SJCRH30 (cell line): ENCODE results near the gene PRCD. TPM values are rescaled to one million over a fixed set of nuclear protein-coding genes. Genes with fewer than 3 reads are reported as not detected.
"Not testable (repeated sequence)": the region's sequence is repeated elsewhere in the genome, so short reads cannot be mapped to it uniquely, and the experiment has no call there.

Experiments
- DNase-seq, 2 experiments: peaks; one replicate each; pipeline ENCODE4 v3.0.0-alpha.2; 2015 to 2020
- H3K27ac ChIP-seq: fragments of 250-450 bp; sonication (Bioruptor Pico); 2 replicates; pipeline ENCODE4 v1.5.1; 2020; ENCODE audit warnings: mild to moderate bottlenecking, moderate library complexity
- H3K27me3 ChIP-seq: fragments of 250-450 bp; sonication (Bioruptor Pico); 2 replicates; pipeline ENCODE4 v1.5.1; 2020; ENCODE audit warnings: mild to moderate bottlenecking, moderate library complexity
- H3K36me3 ChIP-seq: fragments of 250-450 bp; sonication (Bioruptor Pico); 2 replicates; pipeline ENCODE4 v1.5.1; 2020; ENCODE audit warnings: mild to moderate bottlenecking, moderate library complexity
- H3K4me1 ChIP-seq: fragments of 250-450 bp; sonication (Bioruptor Pico); 2 replicates; pipeline ENCODE4 v1.5.1; 2020; ENCODE audit warnings: mild to moderate bottlenecking, moderate library complexity
- H3K4me3 ChIP-seq: fragments of 250-450 bp; sonication (Bioruptor Pico); 2 replicates; pipeline ENCODE4 v1.5.1; 2020; ENCODE audit warnings: mild to moderate bottlenecking, moderate library complexity
- H3K9me3 ChIP-seq: fragments of 250-450 bp; sonication (Bioruptor Pico); replicated peaks from 2 replicates; pipeline ENCODE4 v1.5.1; 2020; ENCODE audit warnings: mild to moderate bottlenecking, moderate library complexity
- total RNA-seq: library from RNA; depleted of rRNA; stranded (reverse); fragments of >200 nt; shearing (Covaris generic); gene quantifications from 2 replicates; pipeline ENCODE4 v1.2.3, GENCODE V29; 2014

The PRCD gene
- total RNA-seq, 1 experiment from 2014 or later: 2.1 TPM

DNA sequence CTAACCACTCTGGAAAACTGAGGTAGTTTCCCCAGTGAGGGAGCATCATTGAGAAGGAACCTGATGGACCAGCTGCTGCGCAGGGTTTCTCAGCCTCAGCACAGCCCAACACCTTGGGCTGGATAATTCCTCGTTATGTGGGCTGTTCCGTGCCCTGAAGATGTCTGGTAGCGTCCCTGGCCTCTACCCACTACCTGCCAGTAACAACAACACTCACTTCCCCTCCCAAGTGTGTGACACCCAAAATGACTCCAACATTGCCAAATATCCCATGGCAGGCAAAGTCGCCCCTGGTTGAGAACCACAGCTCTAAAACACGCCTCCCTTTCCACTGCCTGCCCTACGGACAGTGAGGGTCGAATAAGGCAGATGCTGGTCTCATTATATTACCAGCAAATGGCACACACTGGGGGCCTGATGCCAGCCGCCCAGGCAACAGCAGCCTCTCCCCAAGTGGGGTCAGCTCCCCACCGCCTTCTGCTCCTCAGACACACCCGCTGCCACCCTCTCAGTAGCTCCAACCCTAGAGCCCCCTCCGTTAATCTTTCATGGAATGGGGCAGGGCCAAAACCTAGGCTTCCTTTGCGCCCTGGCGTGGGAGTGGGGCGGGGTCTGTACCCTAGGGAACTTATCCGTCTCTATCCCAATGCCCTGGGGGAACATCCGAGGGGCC, 39.6 kb upstream of the PRCD start:
- no peak overlapping the region for H3K4me3 ChIP-seq
- H3K27me3 ChIP-seq: no peaks in the 10 kb centered on the region
- H3K4me1 ChIP-seq: peaks cover 13% of the 10 kb centered on the region
- H3K27ac ChIP-seq: no peak overlapping the region
- H3K36me3 ChIP-seq: no peaks in the 10 kb centered on the region
- no peaks in the 10 kb centered on the region for H3K9me3 ChIP-seq
- DNase-seq: no peak

DNA sequence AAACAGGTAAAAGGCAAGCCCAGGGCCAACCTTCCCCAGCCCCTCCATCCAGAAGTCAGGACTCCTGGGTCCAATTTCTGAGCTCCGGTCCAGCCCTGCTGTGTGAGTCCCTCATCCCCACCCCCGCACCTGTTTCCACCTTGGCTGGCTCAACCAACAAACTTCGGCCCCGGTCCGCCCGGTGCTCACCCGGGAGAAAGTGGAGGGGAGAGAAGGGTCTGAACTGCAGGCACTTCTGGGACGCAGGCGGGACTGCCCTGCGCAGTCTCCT, 39.2 kb upstream of the PRCD start:
- Histone ChIP-seq H3K9me3 (no peaks in the 10 kb centered on the region), H3K36me3 (no peaks in the 10 kb centered on the region), H3K27ac (no peak overlapping the region), H3K4me1 (peaks cover 13% of the 10 kb centered on the region), H3K27me3 (no peaks in the 10 kb centered on the region), H3K4me3 (no peak overlapping the region)
- no peak for DNase-seq

DNA sequence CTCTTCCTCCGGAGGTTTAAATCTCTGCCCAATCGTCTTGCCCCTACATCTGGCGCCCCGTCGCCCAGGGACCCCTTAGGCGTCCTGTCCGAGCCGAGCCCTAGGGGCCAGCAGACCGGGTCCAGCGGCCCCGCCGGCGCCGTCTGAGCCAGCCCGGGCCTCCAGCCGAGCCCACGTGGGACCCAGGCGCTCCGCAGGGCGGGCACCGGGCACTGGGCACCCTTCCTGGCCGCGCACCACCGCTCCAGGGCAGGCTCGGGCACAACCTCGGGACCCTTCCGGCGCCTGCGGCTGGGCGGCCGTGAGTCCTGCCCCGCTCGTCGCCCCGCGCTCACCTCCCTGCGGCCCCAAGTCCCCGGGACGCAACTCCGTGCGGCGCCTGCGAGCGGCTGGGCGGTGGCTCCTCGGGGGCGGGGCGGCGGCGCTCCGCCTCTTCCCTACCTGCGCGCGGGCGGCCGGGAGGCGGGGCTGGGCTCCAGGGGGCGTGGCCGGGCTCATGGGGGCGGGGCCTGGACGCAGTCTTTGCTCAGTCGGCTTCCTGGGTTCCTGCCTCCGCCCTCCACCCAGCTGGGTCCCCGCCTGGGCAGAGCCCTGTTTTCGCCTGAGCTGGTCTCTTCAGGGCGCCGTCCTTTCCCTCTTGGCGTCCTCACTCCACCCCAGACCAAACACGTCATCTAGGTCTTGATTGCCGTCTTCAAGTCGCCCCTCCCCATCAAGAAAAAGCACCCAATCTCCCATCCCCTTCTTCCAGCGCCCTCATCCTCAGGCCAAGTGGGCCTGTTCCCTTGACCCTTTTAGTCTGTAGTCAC, 38.6 kb upstream of the PRCD start, which contains the start of gene RHBDF2:
Gene RHBDF2, minus strand, starts transcription at position 406 of the 809 bp plus-strand sequence. CDS start 19,899 bp downstream, outside the sequence.
- H3K4me1 ChIP-seq: peaks cover 13% of the 10 kb centered on the region
- no peaks in the 10 kb centered on the region for H3K36me3 ChIP-seq
- no peak within 1 kb of the TSS for H3K4me3 ChIP-seq
- no peaks in the 10 kb centered on the region for H3K9me3 ChIP-seq
- DNase-seq: no peak
- no peaks in the 10 kb centered on the region for H3K27me3 ChIP-seq
- H3K27ac ChIP-seq: no peak within 1 kb of the TSS

DNA sequence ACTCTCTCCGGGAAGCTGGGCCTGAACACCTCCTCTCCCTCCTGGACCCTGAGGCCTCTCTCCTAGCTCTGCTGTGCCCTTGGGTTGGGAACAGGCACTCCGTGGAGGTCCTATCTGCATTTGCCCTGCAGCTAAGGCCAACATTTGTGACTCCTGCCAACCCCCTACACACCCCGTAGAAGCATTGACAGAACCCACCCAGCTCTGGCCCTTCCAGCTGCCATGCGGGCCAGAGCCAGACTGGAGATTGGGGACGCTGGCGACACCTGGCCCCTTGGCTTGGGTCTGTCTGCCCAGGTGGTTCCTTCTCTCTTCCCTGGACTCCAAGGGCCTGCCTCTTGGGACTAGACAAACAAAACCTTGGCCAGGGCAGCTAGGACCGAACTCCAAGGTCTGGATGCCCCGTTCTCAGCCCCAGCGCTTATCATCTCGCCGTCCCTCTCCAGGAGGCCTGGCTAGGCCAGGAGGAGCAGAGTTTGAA, 38.0 kb upstream of the PRCD start:
- Histone ChIP-seq H3K4me3 (no peak overlapping the region), H3K4me1 (peaks cover 17% of the 10 kb centered on the region), H3K9me3 (no peaks in the 10 kb centered on the region), H3K36me3 (no peaks in the 10 kb centered on the region), H3K27me3 (no peaks in the 10 kb centered on the region), H3K27ac (no peak overlapping the region)
- DNase-seq: no peak

DNA sequence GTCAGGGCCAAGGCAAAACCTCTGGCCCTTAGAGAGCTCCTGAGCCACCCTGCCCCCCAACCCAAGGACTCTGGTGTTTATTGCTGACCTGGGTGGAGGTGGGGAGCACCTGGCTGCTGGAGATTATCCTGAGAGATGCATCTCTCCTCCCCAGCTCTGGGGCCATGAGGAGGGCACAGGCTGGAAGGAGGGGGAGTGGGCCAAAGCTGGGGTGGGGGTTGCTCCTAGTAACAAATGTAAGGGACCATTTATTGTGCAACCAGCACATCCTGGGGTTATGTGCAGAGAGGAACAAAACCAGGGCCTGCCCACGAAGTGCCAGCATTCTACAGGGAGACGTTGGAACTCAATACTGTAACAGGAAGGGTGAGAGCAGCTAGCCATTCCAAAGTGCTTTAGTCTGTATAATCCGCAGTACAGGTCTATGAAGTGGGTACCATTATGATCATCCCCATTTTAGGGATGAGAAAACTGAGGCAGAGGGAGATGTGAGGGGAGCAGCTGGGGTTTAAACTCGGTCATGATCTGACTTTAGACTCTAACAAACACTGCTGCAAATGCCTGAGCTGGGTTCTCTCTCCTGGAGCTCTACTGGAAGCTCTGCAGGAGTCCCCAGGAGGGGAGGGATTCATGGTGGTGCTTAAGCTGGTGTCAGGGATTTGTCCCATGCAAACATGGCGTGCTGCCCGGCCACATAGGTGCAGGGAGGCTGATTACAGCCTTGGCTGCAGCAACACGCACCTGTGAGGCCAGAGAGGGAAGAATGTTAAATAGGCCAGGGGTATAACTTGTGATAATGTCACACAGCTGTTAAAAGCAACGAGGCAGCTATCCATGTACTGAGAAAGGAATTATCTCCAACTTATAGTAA, 37.3 kb upstream of the PRCD start:
- Histone ChIP-seq H3K4me1 (peaks cover 20% of the 10 kb centered on the region), H3K9me3 (no peaks in the 10 kb centered on the region), H3K27me3 (no peaks in the 10 kb centered on the region), H3K4me3 (no peak overlapping the region), H3K27ac (no peak overlapping the region), H3K36me3 (no peaks in the 10 kb centered on the region)
- DNase-seq: no peak

DNA sequence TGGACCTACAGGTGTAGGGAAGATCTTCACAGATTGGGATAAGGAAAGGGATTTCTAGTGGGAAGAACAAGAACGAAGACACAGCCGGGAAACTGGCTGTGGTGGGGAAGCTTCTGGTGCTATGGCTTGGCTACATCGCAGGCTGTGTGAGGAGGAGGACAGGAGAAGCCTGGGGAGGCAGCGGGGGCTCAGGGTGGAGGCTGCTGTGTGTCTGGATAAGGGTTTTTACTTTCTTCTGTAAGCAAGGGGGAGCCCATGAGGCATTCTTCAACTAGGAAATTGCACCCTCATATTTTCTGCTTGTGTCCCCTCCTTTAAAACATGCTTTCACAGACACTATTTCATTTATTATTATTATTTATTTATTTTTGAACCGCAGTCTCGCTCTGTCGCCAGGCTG, 35.7 kb upstream of the PRCD start:
- Histone ChIP-seq H3K4me3 (no peak overlapping the region), H3K27ac (no peak overlapping the region), H3K36me3 (no peaks in the 10 kb centered on the region), H3K9me3 (no peaks in the 10 kb centered on the region), H3K27me3 (no peaks in the 10 kb centered on the region), H3K4me1 (peaks cover 10% of the 10 kb centered on the region)
- peak in 1 of 2 experiments; percentile 46 for DNase-seq

DNA sequence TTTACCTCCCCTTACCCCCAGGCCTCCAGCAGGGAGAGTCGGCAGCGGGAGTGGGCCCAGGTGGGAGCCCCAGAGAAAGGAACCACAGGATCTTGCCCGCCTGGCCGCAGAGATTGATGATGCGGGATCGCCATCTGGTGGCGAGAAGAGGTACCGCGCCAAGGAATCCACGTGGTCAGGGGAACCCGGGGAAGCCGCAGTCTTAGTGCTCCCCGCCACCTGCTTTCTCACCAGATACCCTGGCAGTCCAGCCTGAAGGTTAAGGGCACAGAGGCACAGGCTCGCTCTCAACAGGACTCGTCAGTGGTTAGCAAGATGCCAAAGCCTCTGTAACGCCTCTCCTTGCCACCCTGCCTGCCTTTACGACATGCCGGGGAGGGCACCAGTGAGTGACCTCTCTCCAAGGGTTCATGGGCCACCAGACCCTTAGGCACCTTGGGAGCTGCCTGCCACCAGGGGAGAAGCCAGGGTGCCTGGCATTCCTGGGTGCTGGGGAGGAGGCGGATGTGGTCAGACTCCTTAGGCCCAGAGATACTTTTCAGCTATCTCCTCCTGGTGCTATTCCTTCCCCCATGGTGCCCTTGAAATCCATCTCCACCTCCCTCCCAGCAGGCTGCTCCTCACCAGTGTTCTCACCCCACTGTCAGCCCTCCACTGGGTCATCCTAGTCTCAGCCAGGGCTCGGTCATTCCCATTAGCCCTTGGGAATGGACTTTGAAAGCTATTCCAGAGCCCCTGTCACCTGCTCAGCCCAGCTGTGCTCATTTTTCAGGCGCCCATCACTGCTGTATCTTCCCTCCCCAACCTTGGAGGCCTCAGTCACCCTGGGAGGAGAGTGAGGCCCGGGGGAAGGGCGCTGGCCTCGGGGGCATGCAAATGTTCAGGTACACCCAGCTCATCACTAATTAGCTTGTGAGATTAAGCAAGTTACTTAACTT, 33.2 kb upstream of the PRCD start:
- Histone ChIP-seq H3K27me3 (no peaks in the 10 kb centered on the region), H3K4me3 (no peak overlapping the region), H3K27ac (no peak overlapping the region), H3K9me3 (no peaks in the 10 kb centered on the region), H3K36me3 (no peaks in the 10 kb centered on the region), H3K4me1 (peaks cover 9% of the 10 kb centered on the region)
- peak; percentile 80 to 95 for DNase-seq

DNA sequence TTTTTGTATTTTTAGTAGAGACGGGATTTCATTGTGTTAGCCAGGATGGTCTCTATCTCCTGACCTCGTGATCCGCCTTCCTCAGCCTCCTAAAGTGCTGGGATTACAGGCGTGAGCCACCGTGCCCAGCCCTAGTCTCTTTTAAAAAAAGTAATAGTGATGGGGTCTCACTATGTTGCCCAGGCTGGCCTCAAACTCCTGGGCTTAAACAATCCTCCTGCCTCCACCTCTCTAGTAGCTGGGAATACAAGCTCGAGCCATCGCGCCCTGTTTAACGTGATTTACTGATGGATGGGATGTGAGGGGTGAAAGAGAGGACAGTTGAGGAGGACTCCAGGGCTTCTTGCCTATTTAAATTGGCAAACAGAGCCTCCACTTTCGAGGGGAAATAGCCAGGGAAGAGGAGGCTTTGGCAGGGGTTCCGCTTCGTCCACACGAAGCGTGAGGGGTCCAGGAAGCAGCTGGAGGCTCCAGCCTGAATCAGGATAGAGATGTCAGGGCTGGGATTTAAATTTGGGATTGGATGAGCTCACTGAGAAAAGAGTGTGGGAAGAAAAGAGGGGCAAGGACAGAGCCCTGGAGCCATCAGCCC, 31.3 kb upstream of the PRCD start:
- not testable (repeated sequence) for DNase-seq, H3K36me3 ChIP-seq, H3K9me3 ChIP-seq, H3K4me3 ChIP-seq, H3K27ac ChIP-seq, H3K27me3 ChIP-seq, H3K4me1 ChIP-seq

DNA sequence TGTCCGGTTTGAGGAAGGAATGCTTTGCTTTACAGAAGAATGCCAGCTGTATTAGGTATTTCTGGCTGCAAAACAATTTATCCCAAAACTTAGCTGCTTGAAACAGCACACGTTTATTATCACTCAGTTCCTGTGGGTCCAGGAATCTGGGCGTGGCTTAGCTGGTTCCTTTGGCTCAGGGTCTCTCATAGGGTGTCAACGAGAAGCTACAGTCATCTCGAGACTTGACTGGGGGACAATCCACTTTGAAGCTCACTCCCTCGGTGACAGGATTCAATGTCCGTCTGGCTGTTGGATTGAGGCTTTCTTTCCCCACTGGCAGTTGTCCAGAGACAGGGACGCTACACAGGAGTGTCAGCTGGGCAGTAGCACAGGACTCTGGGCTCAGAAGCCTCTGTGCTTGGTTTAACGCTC, 29.0 kb upstream of the PRCD start:
- H3K27ac ChIP-seq: no peak overlapping the region
- no peaks in the 10 kb centered on the region for H3K9me3 ChIP-seq
- peaks cover 9% of the 10 kb centered on the region for H3K4me1 ChIP-seq
- no peak overlapping the region for H3K4me3 ChIP-seq
- peaks cover 7% of the 10 kb centered on the region; the same call in 1 of the 2 replicates for H3K27me3 ChIP-seq
- peak in 1 of 2 experiments; percentile 58 for DNase-seq
- no peaks in the 10 kb centered on the region for H3K36me3 ChIP-seq

DNA sequence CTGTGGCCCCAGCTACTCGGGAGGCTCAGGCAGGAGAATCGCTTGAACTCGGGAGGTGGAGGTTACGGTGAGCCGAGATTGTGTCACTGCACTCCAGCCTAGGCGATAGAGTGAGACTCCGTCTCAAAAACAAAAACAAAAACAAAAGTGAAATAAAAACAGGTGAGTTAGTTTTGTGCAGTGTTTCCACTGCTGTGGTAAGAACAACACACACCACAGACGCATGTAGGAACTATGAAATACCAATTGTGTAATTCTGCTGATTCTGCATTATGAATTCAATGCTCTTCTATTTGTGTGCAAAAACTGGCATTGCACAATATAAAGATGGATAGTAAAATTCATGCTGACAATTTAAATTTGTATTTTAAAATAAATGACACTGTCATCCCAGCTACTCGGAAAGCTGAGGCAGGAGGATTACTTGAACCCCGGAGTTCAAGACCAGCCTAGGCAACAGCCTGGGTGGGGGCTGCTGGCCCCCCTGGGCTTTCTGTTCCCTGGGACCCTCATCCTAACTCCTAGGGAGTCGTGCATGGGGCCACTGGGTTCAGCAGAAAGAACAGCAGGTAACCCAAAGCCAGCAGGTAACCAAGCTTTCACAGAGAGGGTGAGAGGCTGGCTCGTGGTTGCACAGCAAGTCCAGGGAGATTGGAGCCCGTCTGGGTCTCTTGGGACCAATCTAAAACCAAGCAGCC, 28.0 kb upstream of the PRCD start:
- peaks cover 7% of the 10 kb centered on the region; the same call in 1 of the 2 replicates for H3K27me3 ChIP-seq
- H3K36me3 ChIP-seq: no peaks in the 10 kb centered on the region
- peaks cover 5% of the 10 kb centered on the region for H3K4me1 ChIP-seq
- H3K9me3 ChIP-seq: no peaks in the 10 kb centered on the region
- no peak overlapping the region for H3K4me3 ChIP-seq
- H3K27ac ChIP-seq: no peak overlapping the region
- DNase-seq: no peak

DNA sequence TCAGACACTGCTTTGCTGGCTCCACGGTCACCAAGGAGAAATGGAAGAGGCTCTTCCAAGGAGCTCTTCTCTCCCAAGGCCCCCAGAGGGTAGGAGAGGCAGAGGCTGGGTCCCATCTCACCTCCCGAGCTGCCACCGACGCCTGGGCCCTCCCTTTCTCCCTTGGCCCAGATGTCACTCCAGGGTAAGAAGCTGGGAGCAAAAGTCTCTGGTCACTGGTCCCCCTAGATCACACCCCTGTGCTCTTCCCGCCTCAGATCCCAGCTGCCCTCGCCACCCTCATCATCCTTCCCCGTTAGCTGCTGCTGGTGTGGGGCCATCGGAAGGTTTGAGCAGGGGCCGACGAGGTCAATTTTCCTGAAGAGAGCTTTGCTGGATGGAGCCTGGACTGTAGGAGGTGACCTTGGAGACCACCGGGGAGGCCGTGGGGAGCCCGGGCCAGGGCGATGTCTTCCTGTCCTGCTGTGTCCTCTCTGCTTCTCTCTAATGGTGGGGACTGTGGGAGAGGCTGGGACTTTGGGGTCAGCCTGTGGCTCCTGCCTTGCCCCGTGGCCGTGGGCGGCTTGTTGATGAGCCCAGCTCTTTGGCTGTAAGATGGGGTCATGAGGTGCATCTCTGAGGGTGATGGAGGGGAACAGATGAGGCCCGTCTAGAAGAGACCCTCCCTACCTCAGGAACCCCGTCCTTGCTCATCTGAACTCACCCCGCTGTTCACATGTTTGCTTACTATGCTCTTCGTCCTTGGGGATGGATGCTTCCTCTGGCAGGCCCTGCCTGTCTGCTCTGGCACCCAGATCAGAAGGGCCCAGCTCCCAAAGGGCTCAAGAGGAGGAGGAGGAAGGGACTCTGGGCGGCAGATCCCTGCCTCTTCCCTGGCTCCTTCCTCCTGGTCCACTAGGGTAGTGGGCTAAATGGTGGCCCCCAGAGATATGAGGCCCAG, 27.2 kb upstream of the PRCD start:
- H3K4me3 ChIP-seq: no peak overlapping the region
- DNase-seq: no peak
- H3K9me3 ChIP-seq: no peaks in the 10 kb centered on the region
- no peaks in the 10 kb centered on the region for H3K4me1 ChIP-seq
- no peak overlapping the region for H3K27ac ChIP-seq
- H3K27me3 ChIP-seq: peaks cover 8% of the 10 kb centered on the region; the same call in 1 of the 2 replicates
- H3K36me3 ChIP-seq: no peaks in the 10 kb centered on the region

DNA sequence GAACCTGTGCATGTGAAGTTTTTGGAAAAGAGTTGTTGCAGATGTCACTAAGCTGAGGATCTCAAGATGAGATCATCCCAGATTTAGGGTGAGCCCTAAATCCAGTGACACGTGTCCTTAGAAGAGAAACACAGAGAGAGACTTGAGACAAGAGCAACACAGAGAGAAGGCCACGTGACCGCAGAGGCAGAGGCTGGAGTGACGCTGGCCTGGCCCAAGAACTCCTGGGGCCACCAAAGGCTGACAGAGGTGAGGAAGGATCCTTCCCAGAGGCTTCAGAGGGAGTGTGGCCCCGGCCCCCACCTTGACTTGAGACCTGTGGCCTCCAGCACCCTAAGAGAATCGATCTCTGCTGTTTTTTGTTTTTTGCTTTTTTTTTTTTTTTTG, 26.5 kb upstream of the PRCD start:
- no peak for DNase-seq
- H3K9me3 ChIP-seq: no peaks in the 10 kb centered on the region
- no peaks in the 10 kb centered on the region for H3K4me1 ChIP-seq
- no peak overlapping the region for H3K27ac ChIP-seq
- peaks cover 13% of the 10 kb centered on the region; the same call in 1 of the 2 replicates for H3K27me3 ChIP-seq
- H3K36me3 ChIP-seq: no peaks in the 10 kb centered on the region
- no peak overlapping the region for H3K4me3 ChIP-seq
